WTC11 (cell line): Measurements from ENCODE around the gene BAG1. TPM values are rescaled to one million over a fixed set of nuclear protein-coding genes. Genes with fewer than 3 reads are reported as not detected.

Experiments used
- ATAC-seq: fragments of 200-7000 bp; cut with Tn5 transposase; 2 replicates; pipeline ENCODE4 v1.10.0; 2021; ENCODE audit warnings: mild to moderate bottlenecking, moderate library complexity
- CTCF ChIA-PET: fragments of 300-600 bp; sonication (Branson Sonifier 250); formaldehyde crosslinking; loops from one replicate; lab custom pipeline; 2021; ENCODE audit warnings: antibody characterized with exemption; lab: Charles Lee
- POLR2A ChIA-PET: fragments of 350-600 bp; sonication (Branson Sonifier 250); formaldehyde crosslinking; loops from one replicate; lab custom pipeline; 2021; ENCODE audit warnings: antibody characterized with exemption; lab: Charles Lee
- DNase-seq: peaks from one replicate; pipeline ENCODE4 v3.0.0; 2021; ENCODE audit warnings: low spot score
- H3K27ac Mint-ChIP-seq: 2 replicates; pipeline ENCODE4 v1.8.0; 2021; ENCODE audit warnings: mixed read lengths
- H3K27me3 Mint-ChIP-seq: 2 replicates; pipeline ENCODE4 v1.8.0; 2021; ENCODE audit warnings: low read depth, mild to moderate bottlenecking, moderate library complexity, mixed read lengths
- H3K36me3 Mint-ChIP-seq: 2 replicates; pipeline ENCODE4 v1.8.0; 2021; ENCODE audit warnings: mixed read lengths
- H3K4me1 Mint-ChIP-seq: 2 replicates; pipeline ENCODE4 v1.8.0; 2022; ENCODE audit warnings: mixed read lengths
- H3K4me3 Mint-ChIP-seq: 2 replicates; pipeline ENCODE4 v1.8.0; 2021; ENCODE audit warnings: mild to moderate bottlenecking, moderate library complexity, mixed read lengths
- H3K9me3 Mint-ChIP-seq: 2 replicates; pipeline ENCODE4 v1.8.0; 2021; ENCODE audit warnings: mixed read lengths
- CREB1 ChIP-seq: sonication (generic); formaldehyde crosslinking; IDR thresholded peaks from 2 replicates; pipeline ENCODE4 v1.8.0; 2023; ENCODE audit warnings: mild to moderate bottlenecking, missing genetic modification reagents
- FOXP1 ChIP-seq: sonication (generic); formaldehyde crosslinking; IDR thresholded peaks from 2 replicates; pipeline ENCODE4 v1.8.0; 2022; ENCODE audit warnings: missing genetic modification reagents, mild to moderate bottlenecking, moderate library complexity, borderline replicate concordance
- NR3C1 ChIP-seq: sonication (generic); formaldehyde crosslinking; conservative IDR thresholded peaks from 2 replicates; pipeline ENCODE4 v1.8.1; 2023; ENCODE audit warnings: low read depth, mild to moderate bottlenecking, missing genetic modification reagents
- RORB ChIP-seq: fragments of 250-450 bp; sonication (Bioruptor Pico); IDR thresholded peaks from 2 replicates; pipeline ENCODE4 v1.9.0; 2021; ENCODE audit warnings: mild to moderate bottlenecking
- SMAD4 ChIP-seq: sonication (generic); formaldehyde crosslinking; IDR thresholded peaks from 2 replicates; pipeline ENCODE4 v1.8.0; 2022; ENCODE audit warnings: mild to moderate bottlenecking, missing genetic modification reagents
- SOX15 ChIP-seq: fragments of 250-450 bp; sonication (Bioruptor Pico); IDR thresholded peaks from 2 replicates; pipeline ENCODE4 v1.9.0; 2021; ENCODE audit warnings: mild to moderate bottlenecking
- TEAD4 ChIP-seq: sonication (generic); formaldehyde crosslinking; IDR thresholded peaks from 2 replicates; pipeline ENCODE4 v1.8.0; 2022; ENCODE audit warnings: mild to moderate bottlenecking, missing genetic modification reagents
- ZNF281 ChIP-seq: sonication (generic); formaldehyde crosslinking; IDR thresholded peaks from 2 replicates; pipeline ENCODE4 v1.8.0; 2023; ENCODE audit warnings: mild to moderate bottlenecking, missing genetic modification reagents
- total RNA-seq: library from RNA; stranded (reverse); gene quantifications from 3 replicates; pipeline ENCODE4 v1.2.3, GENCODE V29; 2021
- TF ChIP-seq, protein P1 (sequence below): sonication (generic); formaldehyde crosslinking; IDR thresholded peaks from 2 replicates; pipeline ENCODE4 v1.8.1; 2022; ENCODE audit warnings: missing genetic modification reagents, borderline replicate concordance
- TF ChIP-seq, protein P2 (sequence below): sonication (generic); formaldehyde crosslinking; IDR thresholded peaks from 2 replicates; pipeline ENCODE4 v1.8.1; 2022; ENCODE audit warnings: low read depth, missing genetic modification reagents, borderline replicate concordance
- TF ChIP-seq, protein P3 (sequence below): sonication (generic); formaldehyde crosslinking; conservative IDR thresholded peaks from 2 replicates; pipeline ENCODE4 v1.8.1; 2023; ENCODE audit warnings: mild to moderate bottlenecking, low read depth, missing genetic modification reagents, moderate library complexity
- TF ChIP-seq, protein P4 (sequence below): sonication (generic); formaldehyde crosslinking; IDR thresholded peaks from 2 replicates; pipeline ENCODE4 v1.8.0; 2022; ENCODE audit warnings: mild to moderate bottlenecking, missing genetic modification reagents
- TF ChIP-seq, protein P5 (sequence below): sonication (generic); formaldehyde crosslinking; IDR thresholded peaks from 2 replicates; pipeline ENCODE4 v1.8.0; 2023; ENCODE audit warnings: missing genetic modification reagents, mild to moderate bottlenecking, borderline replicate concordance
- TF ChIP-seq, protein P6 (sequence below): sonication (generic); formaldehyde crosslinking; IDR thresholded peaks from 2 replicates; pipeline ENCODE4 v1.8.1; 2023; ENCODE audit warnings: mild to moderate bottlenecking, missing genetic modification reagents
- TF ChIP-seq, protein P7 (sequence below): fragments of 250-450 bp; sonication (Bioruptor Pico); IDR thresholded peaks from 2 replicates; pipeline ENCODE4 v1.8.0; 2021; ENCODE audit warnings: mild to moderate bottlenecking

The BAG1 gene
- total RNA-seq, 1 experiment from 2014 or later = 52.9 TPM

- TF ChIP-seq FOXP1 (CRISPR knock-in tag) = no peak
These were observed 4.1 kb downstream of the BAG1 start (continued) for GRCh38 chr9:33260372-33260771.

DNA sequence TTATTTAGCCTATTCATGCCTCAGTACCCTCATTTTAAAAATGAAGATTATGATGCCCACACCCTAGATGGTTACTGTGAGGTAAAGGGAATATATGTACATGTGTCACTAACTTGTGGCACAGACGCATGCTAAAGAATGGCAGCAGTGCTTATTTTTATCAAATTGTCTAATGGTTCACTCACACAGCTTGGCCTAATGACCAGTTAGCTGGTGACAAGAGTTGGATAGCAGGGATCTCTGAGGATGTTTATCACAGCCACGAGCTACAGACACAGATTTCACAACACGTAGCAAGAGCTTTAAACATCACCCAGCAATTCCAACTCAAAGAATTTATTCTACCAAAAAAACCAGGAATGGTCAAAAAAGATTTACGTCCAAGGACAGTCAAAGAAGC lies 7.2 kb downstream of the BAG1 start:
- no peak for ATAC-seq
- ChIA-PET POLR2A (no interaction called here), CTCF (no interaction called here)
- DNase-seq = no peak
- Mint-ChIP-seq H3K27me3 (no peaks in the 10 kb centered on the region), H3K4me1 (no peaks in the 10 kb centered on the region), H3K27ac (no peak overlapping the region), H3K9me3 (no peaks in the 10 kb centered on the region), H3K4me3 (no peak overlapping the region), H3K36me3 (peaks cover 76% of the 10 kb centered on the region)
- TF ChIP-seq, protein P1, sequence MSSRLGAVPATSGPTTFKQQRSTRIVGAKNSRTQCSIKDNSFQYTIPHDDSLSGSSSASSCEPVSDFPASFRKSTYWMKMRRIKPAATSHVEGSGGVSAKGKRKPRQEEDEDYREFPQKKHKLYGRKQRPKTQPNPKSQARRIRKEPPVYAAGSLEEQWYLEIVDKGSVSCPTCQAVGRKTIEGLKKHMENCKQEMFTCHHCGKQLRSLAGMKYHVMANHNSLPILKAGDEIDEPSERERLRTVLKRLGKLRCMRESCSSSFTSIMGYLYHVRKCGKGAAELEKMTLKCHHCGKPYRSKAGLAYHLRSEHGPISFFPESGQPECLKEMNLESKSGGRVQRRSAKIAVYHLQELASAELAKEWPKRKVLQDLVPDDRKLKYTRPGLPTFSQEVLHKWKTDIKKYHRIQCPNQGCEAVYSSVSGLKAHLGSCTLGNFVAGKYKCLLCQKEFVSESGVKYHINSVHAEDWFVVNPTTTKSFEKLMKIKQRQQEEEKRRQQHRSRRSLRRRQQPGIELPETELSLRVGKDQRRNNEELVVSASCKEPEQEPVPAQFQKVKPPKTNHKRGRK (CRISPR knock-in tag) = no peak
- TF ChIP-seq, protein P2, sequence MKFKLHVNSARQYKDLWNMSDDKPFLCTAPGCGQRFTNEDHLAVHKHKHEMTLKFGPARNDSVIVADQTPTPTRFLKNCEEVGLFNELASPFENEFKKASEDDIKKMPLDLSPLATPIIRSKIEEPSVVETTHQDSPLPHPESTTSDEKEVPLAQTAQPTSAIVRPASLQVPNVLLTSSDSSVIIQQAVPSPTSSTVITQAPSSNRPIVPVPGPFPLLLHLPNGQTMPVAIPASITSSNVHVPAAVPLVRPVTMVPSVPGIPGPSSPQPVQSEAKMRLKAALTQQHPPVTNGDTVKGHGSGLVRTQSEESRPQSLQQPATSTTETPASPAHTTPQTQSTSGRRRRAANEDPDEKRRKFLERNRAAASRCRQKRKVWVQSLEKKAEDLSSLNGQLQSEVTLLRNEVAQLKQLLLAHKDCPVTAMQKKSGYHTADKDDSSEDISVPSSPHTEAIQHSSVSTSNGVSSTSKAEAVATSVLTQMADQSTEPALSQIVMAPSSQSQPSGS (CRISPR knock-in tag) = no peak
- TF ChIP-seq, protein P3, sequence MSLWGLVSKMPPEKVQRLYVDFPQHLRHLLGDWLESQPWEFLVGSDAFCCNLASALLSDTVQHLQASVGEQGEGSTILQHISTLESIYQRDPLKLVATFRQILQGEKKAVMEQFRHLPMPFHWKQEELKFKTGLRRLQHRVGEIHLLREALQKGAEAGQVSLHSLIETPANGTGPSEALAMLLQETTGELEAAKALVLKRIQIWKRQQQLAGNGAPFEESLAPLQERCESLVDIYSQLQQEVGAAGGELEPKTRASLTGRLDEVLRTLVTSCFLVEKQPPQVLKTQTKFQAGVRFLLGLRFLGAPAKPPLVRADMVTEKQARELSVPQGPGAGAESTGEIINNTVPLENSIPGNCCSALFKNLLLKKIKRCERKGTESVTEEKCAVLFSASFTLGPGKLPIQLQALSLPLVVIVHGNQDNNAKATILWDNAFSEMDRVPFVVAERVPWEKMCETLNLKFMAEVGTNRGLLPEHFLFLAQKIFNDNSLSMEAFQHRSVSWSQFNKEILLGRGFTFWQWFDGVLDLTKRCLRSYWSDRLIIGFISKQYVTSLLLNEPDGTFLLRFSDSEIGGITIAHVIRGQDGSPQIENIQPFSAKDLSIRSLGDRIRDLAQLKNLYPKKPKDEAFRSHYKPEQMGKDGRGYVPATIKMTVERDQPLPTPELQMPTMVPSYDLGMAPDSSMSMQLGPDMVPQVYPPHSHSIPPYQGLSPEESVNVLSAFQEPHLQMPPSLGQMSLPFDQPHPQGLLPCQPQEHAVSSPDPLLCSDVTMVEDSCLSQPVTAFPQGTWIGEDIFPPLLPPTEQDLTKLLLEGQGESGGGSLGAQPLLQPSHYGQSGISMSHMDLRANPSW = no peak
- no peak for TF ChIP-seq SOX15 (CRISPR knock-in tag)
- TF ChIP-seq, protein P4, sequence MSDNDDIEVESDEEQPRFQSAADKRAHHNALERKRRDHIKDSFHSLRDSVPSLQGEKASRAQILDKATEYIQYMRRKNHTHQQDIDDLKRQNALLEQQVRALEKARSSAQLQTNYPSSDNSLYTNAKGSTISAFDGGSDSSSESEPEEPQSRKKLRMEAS = no peak
- no peak for TF ChIP-seq TEAD4

DNA sequence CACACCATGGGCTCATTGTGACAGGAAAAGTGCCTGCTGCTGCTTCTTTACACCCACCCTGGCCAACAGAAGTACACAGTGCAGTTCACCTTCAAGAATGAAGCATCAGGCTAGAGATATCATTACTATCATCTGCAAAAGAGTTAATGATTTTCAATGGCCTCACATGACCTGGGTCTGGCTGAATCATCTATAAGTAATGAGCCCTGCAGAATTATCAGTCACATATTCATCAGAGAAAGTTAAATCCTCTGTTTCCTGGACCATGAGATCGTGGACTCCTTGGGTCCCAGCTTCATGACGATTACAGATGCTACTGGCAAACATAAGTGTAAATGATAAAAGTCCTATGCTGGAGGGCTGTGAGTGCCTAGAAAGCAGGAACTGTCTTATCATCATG lies 8.3 kb downstream of the BAG1 start:
- no peak overlapping the region for H3K27ac Mint-ChIP-seq
- H3K4me1 Mint-ChIP-seq = no peaks in the 10 kb centered on the region
- ATAC-seq (no peak), DNase-seq (no peak)
- no peaks in the 10 kb centered on the region for H3K9me3 Mint-ChIP-seq
- no peak overlapping the region for H3K4me3 Mint-ChIP-seq
- POLR2A ChIA-PET = no interaction called here
- H3K27me3 Mint-ChIP-seq = no peaks in the 10 kb centered on the region
- H3K36me3 Mint-ChIP-seq = peaks cover 69% of the 10 kb centered on the region
- CTCF ChIA-PET = no interaction called here
- TF ChIP-seq RORB (CRISPR knock-in tag) (no peak), NR3C1 (no peak), SOX15 (CRISPR knock-in tag) (no peak), CREB1 (CRISPR knock-in tag) (no peak), SMAD4 (CRISPR knock-in tag) (no peak), ZNF281 (no peak)
- TF ChIP-seq, protein P5, sequence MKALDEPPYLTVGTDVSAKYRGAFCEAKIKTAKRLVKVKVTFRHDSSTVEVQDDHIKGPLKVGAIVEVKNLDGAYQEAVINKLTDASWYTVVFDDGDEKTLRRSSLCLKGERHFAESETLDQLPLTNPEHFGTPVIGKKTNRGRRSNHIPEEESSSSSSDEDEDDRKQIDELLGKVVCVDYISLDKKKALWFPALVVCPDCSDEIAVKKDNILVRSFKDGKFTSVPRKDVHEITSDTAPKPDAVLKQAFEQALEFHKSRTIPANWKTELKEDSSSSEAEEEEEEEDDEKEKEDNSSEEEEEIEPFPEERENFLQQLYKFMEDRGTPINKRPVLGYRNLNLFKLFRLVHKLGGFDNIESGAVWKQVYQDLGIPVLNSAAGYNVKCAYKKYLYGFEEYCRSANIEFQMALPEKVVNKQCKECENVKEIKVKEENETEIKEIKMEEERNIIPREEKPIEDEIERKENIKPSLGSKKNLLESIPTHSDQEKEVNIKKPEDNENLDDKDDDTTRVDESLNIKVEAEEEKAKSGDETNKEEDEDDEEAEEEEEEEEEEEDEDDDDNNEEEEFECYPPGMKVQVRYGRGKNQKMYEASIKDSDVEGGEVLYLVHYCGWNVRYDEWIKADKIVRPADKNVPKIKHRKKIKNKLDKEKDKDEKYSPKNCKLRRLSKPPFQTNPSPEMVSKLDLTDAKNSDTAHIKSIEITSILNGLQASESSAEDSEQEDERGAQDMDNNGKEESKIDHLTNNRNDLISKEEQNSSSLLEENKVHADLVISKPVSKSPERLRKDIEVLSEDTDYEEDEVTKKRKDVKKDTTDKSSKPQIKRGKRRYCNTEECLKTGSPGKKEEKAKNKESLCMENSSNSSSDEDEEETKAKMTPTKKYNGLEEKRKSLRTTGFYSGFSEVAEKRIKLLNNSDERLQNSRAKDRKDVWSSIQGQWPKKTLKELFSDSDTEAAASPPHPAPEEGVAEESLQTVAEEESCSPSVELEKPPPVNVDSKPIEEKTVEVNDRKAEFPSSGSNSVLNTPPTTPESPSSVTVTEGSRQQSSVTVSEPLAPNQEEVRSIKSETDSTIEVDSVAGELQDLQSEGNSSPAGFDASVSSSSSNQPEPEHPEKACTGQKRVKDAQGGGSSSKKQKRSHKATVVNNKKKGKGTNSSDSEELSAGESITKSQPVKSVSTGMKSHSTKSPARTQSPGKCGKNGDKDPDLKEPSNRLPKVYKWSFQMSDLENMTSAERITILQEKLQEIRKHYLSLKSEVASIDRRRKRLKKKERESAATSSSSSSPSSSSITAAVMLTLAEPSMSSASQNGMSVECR = no peak
- TF ChIP-seq, protein P6, sequence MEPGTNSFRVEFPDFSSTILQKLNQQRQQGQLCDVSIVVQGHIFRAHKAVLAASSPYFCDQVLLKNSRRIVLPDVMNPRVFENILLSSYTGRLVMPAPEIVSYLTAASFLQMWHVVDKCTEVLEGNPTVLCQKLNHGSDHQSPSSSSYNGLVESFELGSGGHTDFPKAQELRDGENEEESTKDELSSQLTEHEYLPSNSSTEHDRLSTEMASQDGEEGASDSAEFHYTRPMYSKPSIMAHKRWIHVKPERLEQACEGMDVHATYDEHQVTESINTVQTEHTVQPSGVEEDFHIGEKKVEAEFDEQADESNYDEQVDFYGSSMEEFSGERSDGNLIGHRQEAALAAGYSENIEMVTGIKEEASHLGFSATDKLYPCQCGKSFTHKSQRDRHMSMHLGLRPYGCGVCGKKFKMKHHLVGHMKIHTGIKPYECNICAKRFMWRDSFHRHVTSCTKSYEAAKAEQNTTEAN (CRISPR knock-in tag) = no peak
- TF ChIP-seq, protein P7, sequence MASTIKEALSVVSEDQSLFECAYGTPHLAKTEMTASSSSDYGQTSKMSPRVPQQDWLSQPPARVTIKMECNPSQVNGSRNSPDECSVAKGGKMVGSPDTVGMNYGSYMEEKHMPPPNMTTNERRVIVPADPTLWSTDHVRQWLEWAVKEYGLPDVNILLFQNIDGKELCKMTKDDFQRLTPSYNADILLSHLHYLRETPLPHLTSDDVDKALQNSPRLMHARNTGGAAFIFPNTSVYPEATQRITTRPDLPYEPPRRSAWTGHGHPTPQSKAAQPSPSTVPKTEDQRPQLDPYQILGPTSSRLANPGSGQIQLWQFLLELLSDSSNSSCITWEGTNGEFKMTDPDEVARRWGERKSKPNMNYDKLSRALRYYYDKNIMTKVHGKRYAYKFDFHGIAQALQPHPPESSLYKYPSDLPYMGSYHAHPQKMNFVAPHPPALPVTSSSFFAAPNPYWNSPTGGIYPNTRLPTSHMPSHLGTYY (CRISPR knock-in tag) = no peak
- TF ChIP-seq, protein P2 (CRISPR knock-in tag) = no peak
